Progenitor cell of endocrine pancreas (in vitro differentiated cells): Measurements from ENCODE around the gene ZNF846. TPM values are rescaled to one million over a fixed set of nuclear protein-coding genes. Genes with fewer than 3 reads are reported as not detected.
"Not testable (repeated sequence)": the region's sequence is repeated elsewhere in the genome, so short reads cannot be mapped to it uniquely, and the experiment has no call there.

ENCODE experiments used
- DNase-seq: peaks from one replicate; pipeline ENCODE4 v3.0.0; 2021; ENCODE audit warnings: low spot score; ENCODE audit not compliant: unreplicated experiment
- H3K27ac Mint-ChIP-seq: 2 replicates; pipeline ENCODE4 v1.8.0; 2021; ENCODE audit warnings: mild to moderate bottlenecking, moderate library complexity, mixed read lengths
- H3K27me3 Mint-ChIP-seq: 2 replicates; pipeline ENCODE4 v1.8.0; 2021; ENCODE audit warnings: mixed read lengths
- H3K36me3 Mint-ChIP-seq: 2 replicates; pipeline ENCODE4 v1.8.0; 2022; ENCODE audit warnings: mixed read lengths; ENCODE audit not compliant: insufficient read depth
- H3K4me1 Mint-ChIP-seq: 2 replicates; pipeline ENCODE4 v1.8.0; 2021; ENCODE audit warnings: low read depth, mixed read lengths
- H3K4me3 Mint-ChIP-seq: 2 replicates; pipeline ENCODE4 v1.8.0; 2021; ENCODE audit warnings: low read depth, mild to moderate bottlenecking, moderate library complexity, mixed read lengths
- H3K9me3 Mint-ChIP-seq: 2 replicates; pipeline ENCODE4 v1.8.0; 2021; ENCODE audit warnings: low read depth, mixed read lengths
- CTCF ChIP-seq: fragments of 200-600 bp; sonication (generic); IDR thresholded peaks from one replicate; pipeline ENCODE4 v1.5.0; 2021; ENCODE audit warnings: antibody characterized with exemption, mild to moderate bottlenecking; ENCODE audit not compliant: unreplicated experiment
- total RNA-seq: library from RNA; stranded (reverse); gene quantifications from 2 replicates; pipeline ENCODE4 v1.2.1, GENCODE V29; 2021

ZNF846 gene
- total RNA-seq, 1 donor from 2014 or later, result 33.3 TPM

- peak overlapping the region; percentile 92 for H3K27ac Mint-ChIP-seq
Measured at GRCh38 chr19:9793071-9793591, 24.6 kb upstream of the ZNF846 start.

GRCh38 chr19:9792206-9793070 is 23.9 kb upstream of the ZNF846 start:
- Mint-ChIP-seq H3K4me3 (peak overlapping the region; percentile 76), H3K27me3 (no peaks in the 10 kb centered on the region), H3K9me3 (no peaks in the 10 kb centered on the region), H3K36me3 (no peaks in the 10 kb centered on the region), H3K27ac (peak overlapping the region; percentile 92), H3K4me1 (peaks cover 22% of the 10 kb centered on the region)
- peak; percentile 88 for DNase-seq
- peak; percentile 21 for TF ChIP-seq CTCF

More at GRCh38 chr19:9793071-9793591, 24.6 kb upstream of the ZNF846 start:
- Mint-ChIP-seq H3K4me1 (peaks cover 22% of the 10 kb centered on the region), H3K9me3 (no peaks in the 10 kb centered on the region), H3K27me3 (no peaks in the 10 kb centered on the region), H3K36me3 (no peaks in the 10 kb centered on the region), H3K4me3 (peak overlapping the region; percentile 76)
- no peak for DNase-seq
- no peak for TF ChIP-seq CTCF

- no peak for TF ChIP-seq CTCF
- Mint-ChIP-seq H3K4me3 (peak overlapping the region; percentile 76), H3K27me3 (no peaks in the 10 kb centered on the region), H3K4me1 (peaks cover 22% of the 10 kb centered on the region), H3K9me3 (no peaks in the 10 kb centered on the region), H3K36me3 (no peaks in the 10 kb centered on the region), H3K27ac (peak overlapping the region; percentile 95)
- peak; percentile 80 for DNase-seq
Measured at GRCh38 chr19:9791552-9792205, 23.1 kb upstream of the ZNF846 start.

- H3K27me3 Mint-ChIP-seq, H3K4me3 Mint-ChIP-seq, H3K9me3 Mint-ChIP-seq, DNase-seq, H3K36me3 Mint-ChIP-seq: not testable (repeated sequence)
- Mint-ChIP-seq H3K4me1 (peaks cover 21% of the 10 kb centered on the region), H3K27ac (peak overlapping the region; percentile 95)
Measured at GRCh38 chr19:9791073-9791367, 22.5 kb upstream of the ZNF846 start.

- peak overlapping the region; percentile 94 for H3K27ac Mint-ChIP-seq
- H3K36me3 Mint-ChIP-seq, DNase-seq, H3K27me3 Mint-ChIP-seq, H3K9me3 Mint-ChIP-seq: not testable (repeated sequence)
- peaks cover 21% of the 10 kb centered on the region for H3K4me1 Mint-ChIP-seq
- H3K4me3 Mint-ChIP-seq, result peak overlapping the region; percentile 48
Measured at GRCh38 chr19:9789579-9789978, 21.0 kb upstream of the ZNF846 start.

GRCh38 chr19:9789066-9789465 is 20.5 kb upstream of the ZNF846 start:
- Mint-ChIP-seq H3K27ac (peak overlapping the region; percentile 94), H3K4me1 (peaks cover 25% of the 10 kb centered on the region), H3K9me3 (no peaks in the 10 kb centered on the region), H3K4me3 (peak overlapping the region; percentile 48), H3K36me3 (no peaks in the 10 kb centered on the region), H3K27me3 (no peaks in the 10 kb centered on the region)
- no peak for DNase-seq
- no peak for TF ChIP-seq CTCF

GRCh38 chr19:9788604-9789003 is 20.1 kb upstream of the ZNF846 start:
- not testable (repeated sequence) for H3K9me3 Mint-ChIP-seq, DNase-seq, H3K4me3 Mint-ChIP-seq, H3K27me3 Mint-ChIP-seq, H3K36me3 Mint-ChIP-seq
- H3K27ac Mint-ChIP-seq, result peak overlapping the region; percentile 41
- peaks cover 29% of the 10 kb centered on the region for H3K4me1 Mint-ChIP-seq
